Measurements from ENCODE around the gene SEZ6L.

Gene SEZ6L

DNA sequence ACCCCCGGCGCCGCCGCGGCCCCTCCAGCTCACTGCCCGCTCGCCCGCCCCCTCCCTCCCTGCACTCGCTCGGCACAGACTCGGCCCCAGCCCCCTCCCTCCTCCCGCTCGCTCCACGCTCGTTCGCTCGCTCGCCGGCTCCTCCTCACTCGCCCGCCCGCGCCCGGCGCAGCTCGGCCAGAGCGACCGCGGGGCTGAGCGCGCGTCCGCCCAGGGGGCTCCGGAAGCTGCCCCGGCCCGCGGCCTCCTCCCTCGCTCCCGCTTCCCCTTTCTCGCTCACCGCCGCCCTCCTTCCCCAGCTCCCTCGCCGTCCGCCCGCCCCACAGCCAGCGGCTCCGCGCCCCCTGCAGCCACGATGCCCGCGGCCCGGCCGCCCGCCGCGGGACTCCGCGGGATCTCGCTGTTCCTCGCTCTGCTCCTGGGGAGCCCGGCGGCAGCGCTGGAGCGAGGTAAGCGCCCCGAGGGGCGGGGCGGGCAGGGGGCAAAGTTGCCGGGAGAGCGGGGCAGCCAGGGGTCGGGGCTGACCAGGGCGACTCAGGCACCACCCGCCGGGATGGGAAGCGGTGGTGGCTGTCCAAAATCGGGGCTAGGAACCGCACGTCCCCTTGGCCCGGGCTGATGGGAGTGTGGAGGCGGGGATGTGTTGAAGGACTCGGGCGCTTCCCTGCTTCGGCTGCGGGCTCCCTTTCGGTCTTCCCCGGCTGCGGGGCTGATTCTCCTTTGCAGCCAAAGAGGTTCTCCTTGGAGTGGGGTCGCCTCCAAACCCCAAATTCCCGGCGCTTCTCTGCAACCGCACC lies at the start of gene SEZ6L:
Gene SEZ6L (plus strand): TSS at position 148 of the 797 bp plus-strand sequence. CDS start 208 bp downstream, at position 356.
- FAIRE-seq = no peak
- no peak for DNase-seq (ENCODE audit: insufficient read length, low spot score)

- FAIRE-seq (no peak), DNase-seq (ENCODE audit: insufficient read length, low spot score) (no peak)
Observed at GRCh38 chr22:26122920-26123468, 46.3 kb upstream of the SEZ6L start.

GRCh38 chr22:26124991-26125725 lies 44.1 kb upstream of the SEZ6L start:
- no peak for DNase-seq (ENCODE audit: insufficient read length, low spot score)

DNA sequence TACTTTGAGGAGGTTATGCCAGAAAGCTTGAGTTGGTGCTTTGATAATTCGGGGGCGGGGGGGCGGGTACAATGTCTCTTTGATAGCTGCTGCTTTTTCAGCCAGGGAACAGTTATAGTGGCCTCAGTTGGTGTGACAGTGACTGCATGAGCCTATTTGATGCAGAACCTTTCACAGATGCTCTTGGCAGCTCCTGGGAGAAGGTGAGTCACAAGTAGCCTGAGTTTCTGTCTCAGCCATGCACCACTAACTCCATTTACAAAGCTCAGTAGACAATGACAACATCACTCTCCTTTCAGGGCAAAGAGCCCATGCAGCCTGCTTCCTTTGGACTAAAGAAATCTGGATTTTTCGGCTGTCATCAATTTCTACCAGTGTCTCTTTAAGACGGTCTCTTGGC lies 42.1 kb upstream of the SEZ6L start:
- DNase-seq (ENCODE audit: insufficient read length, low spot score) (no peak), FAIRE-seq (no peak)

More at GRCh38 chr22:26124991-26125725, 44.1 kb upstream of the SEZ6L start:
- no peak for FAIRE-seq

GRCh38 chr22:26127556-26127955 lies 41.7 kb upstream of the SEZ6L start:
- no peak for DNase-seq (ENCODE audit: insufficient read length, low spot score)
- FAIRE-seq = no peak

GRCh38 chr22:26131589-26132154 lies 37.6 kb upstream of the SEZ6L start:
- FAIRE-seq (no peak), DNase-seq (ENCODE audit: insufficient read length, low spot score) (no peak)

DNA sequence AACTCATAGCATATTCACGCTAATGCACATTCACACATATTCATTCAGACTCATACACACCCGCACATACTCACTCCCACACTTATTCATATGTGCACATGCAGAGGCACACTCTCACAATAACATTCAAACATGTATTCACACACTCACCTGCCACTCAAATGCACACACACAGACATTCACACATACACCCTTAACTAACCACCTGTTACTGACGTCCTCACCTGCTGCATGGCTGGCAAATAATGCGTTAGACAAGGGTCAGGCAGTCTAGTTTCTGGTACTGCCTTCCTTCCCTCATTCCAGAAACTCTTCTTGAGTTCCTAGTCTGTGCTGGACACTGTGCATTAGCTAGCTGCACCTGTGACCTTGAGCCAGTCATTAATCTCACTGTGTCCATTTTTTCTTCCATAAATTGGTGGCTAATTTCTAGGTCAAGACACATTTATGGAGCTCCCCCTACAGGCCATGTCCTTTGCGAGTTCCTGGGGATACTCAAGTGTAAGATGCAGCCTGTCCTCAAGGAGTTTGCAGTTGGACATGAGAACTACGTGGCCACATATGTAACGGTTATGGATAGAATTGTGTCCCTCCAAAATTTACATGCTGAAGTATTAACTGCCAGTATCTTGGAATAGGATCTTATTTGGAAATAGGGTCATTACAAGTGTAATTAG lies 34.5 kb upstream of the SEZ6L start:
- DNase-seq (ENCODE audit: insufficient read length, low spot score) (no peak), FAIRE-seq (no peak)

- DNase-seq (ENCODE audit: insufficient read length, low spot score) = no peak
Observed at GRCh38 chr22:26135806-26136205, 33.5 kb upstream of the SEZ6L start.

DNA sequence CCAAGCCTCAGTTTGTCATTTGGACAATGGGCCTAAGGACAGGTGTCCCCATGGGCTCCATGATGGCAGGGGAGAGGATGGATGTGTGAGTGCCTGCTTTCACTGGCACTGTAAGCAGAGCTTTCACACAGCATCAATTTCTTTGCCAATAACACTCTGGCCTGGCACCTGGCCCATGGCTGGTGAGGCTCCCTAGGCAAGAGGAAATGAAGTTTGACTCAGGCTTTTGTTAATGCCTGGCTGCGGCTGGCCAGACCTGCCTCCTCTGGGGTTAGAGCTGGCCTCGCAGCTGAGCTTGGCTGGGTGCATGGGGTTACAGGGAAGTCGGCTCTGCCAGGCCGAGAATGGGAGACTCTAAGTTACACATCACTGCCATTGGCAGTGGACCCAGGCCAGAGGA lies 30.0 kb upstream of the SEZ6L start:
- DNase-seq (ENCODE audit: insufficient read length, low spot score) (no peak), FAIRE-seq (no peak)

More at GRCh38 chr22:26135806-26136205, 33.5 kb upstream of the SEZ6L start:
- FAIRE-seq = no peak

- DNase-seq (ENCODE audit: insufficient read length, low spot score) (no peak), FAIRE-seq (no peak)
Observed at GRCh38 chr22:26141831-26142230, 27.4 kb upstream of the SEZ6L start.

- FAIRE-seq = no peak
- no peak for DNase-seq (ENCODE audit: insufficient read length, low spot score)
Observed at GRCh38 chr22:26143806-26144325, 25.4 kb upstream of the SEZ6L start.

GRCh38 chr22:26159886-26160285 lies 9.4 kb upstream of the SEZ6L start:
- DNase-seq (ENCODE audit: insufficient read length, low spot score) (no peak), FAIRE-seq (no peak)

GRCh38 chr22:26161746-26162145 lies 7.5 kb upstream of the SEZ6L start:
- no peak for FAIRE-seq

GRCh38 chr22:26162926-26163325 lies 6.3 kb upstream of the SEZ6L start:
- FAIRE-seq (no peak), DNase-seq (ENCODE audit: insufficient read length, low spot score) (no peak)

More at GRCh38 chr22:26161746-26162145, 7.5 kb upstream of the SEZ6L start:
- no peak for DNase-seq (ENCODE audit: insufficient read length, low spot score)

GRCh38 chr22:26164174-26164573 lies 5.1 kb upstream of the SEZ6L start:
- FAIRE-seq (no peak), DNase-seq (ENCODE audit: insufficient read length, low spot score) (no peak)

- no peak for FAIRE-seq
- no peak for DNase-seq (ENCODE audit: insufficient read length, low spot score)
Observed at GRCh38 chr22:26168330-26168851, 871 bp upstream of the SEZ6L start.

DNA sequence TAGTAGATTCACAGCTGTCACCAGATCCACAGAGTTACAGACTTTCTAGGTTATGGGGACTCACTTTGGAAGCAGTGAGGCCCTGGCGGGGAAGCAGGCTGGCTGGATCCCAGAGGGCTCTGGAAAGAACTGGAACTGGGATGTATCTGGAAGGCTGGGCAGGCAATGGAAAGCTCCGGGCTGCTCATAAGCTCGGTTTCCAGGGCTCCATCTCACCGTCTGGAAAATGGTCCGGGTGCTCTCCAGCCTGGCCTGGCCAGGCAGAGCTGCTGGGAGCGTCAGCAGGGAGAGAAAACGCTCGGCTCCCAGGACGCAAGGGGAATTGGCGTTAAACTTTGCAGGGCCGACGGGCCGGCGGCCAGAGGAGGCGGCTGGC lies 335 bp upstream of the SEZ6L start:
- FAIRE-seq = no peak

DNA sequence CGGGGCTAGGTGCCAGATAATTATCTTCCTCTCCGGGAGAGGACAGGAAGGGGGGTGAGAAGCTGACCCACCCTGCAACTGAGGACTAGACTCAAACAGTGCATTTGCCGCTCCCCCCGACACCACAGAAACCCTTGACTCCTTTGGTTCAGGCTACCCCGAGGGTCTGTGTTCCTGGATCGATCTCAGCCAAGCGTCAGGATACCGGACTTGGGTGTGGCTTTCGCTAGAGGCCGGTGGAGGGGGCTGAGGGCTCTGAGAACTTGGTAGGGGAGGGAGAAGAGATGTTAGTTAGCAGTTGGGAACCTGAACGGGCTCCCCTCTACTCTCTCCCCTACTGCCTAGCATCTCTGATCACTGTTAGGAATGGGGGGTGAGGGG lies 840 bp downstream of the SEZ6L start:
- FAIRE-seq (no peak), DNase-seq (ENCODE audit: insufficient read length, low spot score) (no peak)

More for the DNA sequence above, 335 bp upstream of the SEZ6L start:
- no peak for DNase-seq (ENCODE audit: insufficient read length, low spot score)

GRCh38 chr22:26170795-26171580 lies 1.7 kb downstream of the SEZ6L start:
- DNase-seq (ENCODE audit: insufficient read length, low spot score) (no peak), FAIRE-seq (no peak)
